ENCODE results near the gene CCDC38. TPM values are rescaled to one million over a fixed set of nuclear protein-coding genes. Genes with fewer than 3 reads are reported as not detected.

The CCDC38 gene
- polyA plus RNA-seq, 1 experiment: not detected

DNA sequence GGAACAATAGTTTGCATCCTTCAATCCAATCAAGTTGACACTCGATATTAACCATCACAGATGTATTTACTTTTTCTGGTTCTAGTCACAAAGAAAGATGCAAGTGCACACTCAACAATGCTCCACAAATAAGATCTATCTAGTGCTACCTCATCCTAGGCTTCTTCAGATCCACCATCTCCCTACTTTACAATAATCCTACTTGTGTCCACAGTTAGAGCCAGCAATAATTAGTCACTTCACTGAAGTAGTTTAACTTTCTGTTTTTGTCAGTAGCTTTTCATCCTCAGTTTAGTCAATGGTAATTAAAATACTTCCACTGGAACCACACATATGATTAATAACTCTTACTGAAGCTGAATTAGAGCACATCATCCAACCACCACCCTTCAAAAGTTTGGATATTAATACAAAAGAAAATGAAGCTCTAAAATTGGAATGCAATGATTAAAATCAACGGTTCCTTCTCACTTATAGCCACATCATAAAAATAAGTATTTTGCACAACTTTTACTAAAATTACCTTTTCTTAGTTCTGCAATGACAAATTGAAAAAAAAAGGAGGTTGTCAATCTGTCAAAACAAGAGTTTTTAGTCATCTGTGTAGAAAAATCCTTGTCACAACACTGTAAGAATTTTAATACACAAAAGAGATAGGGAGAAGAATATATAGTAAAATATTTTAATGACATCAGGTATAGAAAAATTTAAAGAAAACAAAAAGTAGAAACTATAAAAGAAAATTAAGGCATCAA, 111.9 kb downstream of the CCDC38 start:
- Histone ChIP-seq H3K27me3 (ENCODE audit: control insufficient read depth, insufficient read depth, low read length) (peaks cover 10% of the 10 kb centered on the region), H3K4me3 (ENCODE audit: low read depth, low read length) (no peak overlapping the region), H3K36me3 (ENCODE audit: control insufficient read depth, insufficient read depth, low read length) (no peaks in the 10 kb centered on the region)
- ChIA-PET POLR2A (no interaction called here), CTCF (interaction anchor here (0.6 to 1.5 kb wide), 3 partner anchors 10 to 169 kb away, joined by 4 to 5 read pairs (median 5); no protein-coding TSS in a partner anchor)
- no peak for DNase-seq (ENCODE audit: low read depth)
- TF ChIP-seq, protein P1, sequence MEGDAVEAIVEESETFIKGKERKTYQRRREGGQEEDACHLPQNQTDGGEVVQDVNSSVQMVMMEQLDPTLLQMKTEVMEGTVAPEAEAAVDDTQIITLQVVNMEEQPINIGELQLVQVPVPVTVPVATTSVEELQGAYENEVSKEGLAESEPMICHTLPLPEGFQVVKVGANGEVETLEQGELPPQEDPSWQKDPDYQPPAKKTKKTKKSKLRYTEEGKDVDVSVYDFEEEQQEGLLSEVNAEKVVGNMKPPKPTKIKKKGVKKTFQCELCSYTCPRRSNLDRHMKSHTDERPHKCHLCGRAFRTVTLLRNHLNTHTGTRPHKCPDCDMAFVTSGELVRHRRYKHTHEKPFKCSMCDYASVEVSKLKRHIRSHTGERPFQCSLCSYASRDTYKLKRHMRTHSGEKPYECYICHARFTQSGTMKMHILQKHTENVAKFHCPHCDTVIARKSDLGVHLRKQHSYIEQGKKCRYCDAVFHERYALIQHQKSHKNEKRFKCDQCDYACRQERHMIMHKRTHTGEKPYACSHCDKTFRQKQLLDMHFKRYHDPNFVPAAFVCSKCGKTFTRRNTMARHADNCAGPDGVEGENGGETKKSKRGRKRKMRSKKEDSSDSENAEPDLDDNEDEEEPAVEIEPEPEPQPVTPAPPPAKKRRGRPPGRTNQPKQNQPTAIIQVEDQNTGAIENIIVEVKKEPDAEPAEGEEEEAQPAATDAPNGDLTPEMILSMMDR (IDR thresholded peaks at IDR 0.05; ENCODE audit: insufficient read depth, low read depth, low read length): no peak

DNA sequence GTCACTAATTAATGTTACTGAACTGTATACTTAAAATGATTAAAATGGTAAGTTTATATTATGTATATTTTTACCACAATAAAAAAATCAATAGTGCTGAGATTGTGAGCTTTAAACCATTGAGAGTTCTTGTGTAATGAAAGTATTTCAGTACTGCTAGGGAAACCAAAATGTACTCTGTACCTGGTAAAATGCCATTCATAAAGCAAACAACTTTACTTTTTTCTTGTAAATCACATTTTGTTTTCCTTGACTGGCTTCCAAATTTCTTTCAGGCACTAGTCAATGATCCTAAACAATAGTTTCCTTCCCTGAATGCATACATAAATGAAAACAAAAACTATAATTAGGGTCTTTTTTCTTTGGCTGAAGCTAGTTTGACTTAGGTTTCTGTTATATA, 113.0 kb downstream of the CCDC38 start:
- CTCF ChIA-PET: interaction anchor here (1.5 to 1.8 kb wide), 2 partner anchors 13 to 255 kb away, joined by 4 read pairs; no protein-coding TSS in a partner anchor
- Histone ChIP-seq H3K4me3 (ENCODE audit: low read depth, low read length) (no peak overlapping the region), H3K36me3 (ENCODE audit: control insufficient read depth, insufficient read depth, low read length) (no peaks in the 10 kb centered on the region), H3K27me3 (ENCODE audit: control insufficient read depth, insufficient read depth, low read length) (peaks cover 10% of the 10 kb centered on the region)
- TF ChIP-seq, protein P1 (IDR thresholded peaks at IDR 0.05; ENCODE audit: insufficient read depth, low read depth, low read length): no peak
- POLR2A ChIA-PET: no interaction called here
- DNase-seq (ENCODE audit: low read depth): no peak

DNA sequence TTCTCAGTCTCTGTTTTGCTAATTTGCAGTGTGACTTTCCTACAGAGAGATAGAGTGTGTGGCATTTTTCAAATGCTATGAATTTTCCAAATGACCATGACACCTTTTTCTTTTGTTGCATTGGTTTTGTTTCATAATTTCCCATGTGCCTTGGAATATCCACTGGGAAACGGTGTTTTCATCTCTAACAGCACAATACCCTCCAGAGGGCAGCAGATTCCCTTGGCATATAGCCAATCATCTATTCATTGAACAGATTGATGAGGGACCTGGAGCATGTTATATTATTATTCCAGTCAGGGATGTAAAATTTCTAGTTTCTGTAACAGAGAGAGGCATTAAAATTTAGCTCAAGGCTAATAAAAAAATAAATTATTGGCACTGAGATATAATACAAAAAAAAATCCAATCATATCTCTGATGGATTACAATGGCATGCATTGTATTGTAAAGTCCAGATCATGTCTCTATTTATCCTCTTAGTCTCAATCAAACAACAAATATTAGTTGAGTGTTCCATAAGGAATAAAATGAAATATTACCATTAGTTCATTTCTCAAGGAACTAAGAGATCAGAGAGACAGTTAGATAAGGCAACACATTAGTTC, 122.2 kb downstream of the CCDC38 start:
- Histone ChIP-seq H3K27me3 (ENCODE audit: control insufficient read depth, insufficient read depth, low read length) (peaks cover 4% of the 10 kb centered on the region; the same call in 1 of the 2 replicates), H3K4me3 (ENCODE audit: low read depth, low read length) (no peak overlapping the region), H3K36me3 (ENCODE audit: control insufficient read depth, insufficient read depth, low read length) (no peaks in the 10 kb centered on the region)
- CTCF ChIA-PET: interaction anchor here (0.6 to 1.0 kb wide), 4 partner anchors 9 to 238 kb away, joined by 3 to 9 read pairs (median 4); no protein-coding TSS in a partner anchor
- DNase-seq (ENCODE audit: low read depth): no peak
- POLR2A ChIA-PET: no interaction called here
- TF ChIP-seq, protein P1 (IDR thresholded peaks at IDR 0.05; ENCODE audit: insufficient read depth, low read depth, low read length): peak; percentile 64

Other genes with a start within 250 kb of the CCDC38 start
- 364 and 582 TPM in 2 replicates for gene NTN4, start 151.8 kb downstream of the CCDC38 start, polyA plus RNA-seq (2011; rRNA removed)
- gene SNRPF, start 83.7 kb downstream of the CCDC38 start, polyA plus RNA-seq (2011; rRNA removed): 8.9 and 11.1 TPM in 2 replicates
- 0.09 TPM in 2 replicates for gene AMDHD1, start 717 bp upstream of the CCDC38 start, polyA plus RNA-seq (2011; rRNA removed)
- gene HAL, start 53.7 kb upstream of the CCDC38 start, polyA plus RNA-seq (2011; rRNA removed): 0.12 and 0.15 TPM in 2 replicates
- 35.1 and 60.7 TPM in 2 replicates for gene LTA4H, start 93.0 kb upstream of the CCDC38 start, polyA plus RNA-seq (2011; rRNA removed)

Measured in BJ (cell line).